ENCODE measurements around the gene ZRANB3.

DNA sequence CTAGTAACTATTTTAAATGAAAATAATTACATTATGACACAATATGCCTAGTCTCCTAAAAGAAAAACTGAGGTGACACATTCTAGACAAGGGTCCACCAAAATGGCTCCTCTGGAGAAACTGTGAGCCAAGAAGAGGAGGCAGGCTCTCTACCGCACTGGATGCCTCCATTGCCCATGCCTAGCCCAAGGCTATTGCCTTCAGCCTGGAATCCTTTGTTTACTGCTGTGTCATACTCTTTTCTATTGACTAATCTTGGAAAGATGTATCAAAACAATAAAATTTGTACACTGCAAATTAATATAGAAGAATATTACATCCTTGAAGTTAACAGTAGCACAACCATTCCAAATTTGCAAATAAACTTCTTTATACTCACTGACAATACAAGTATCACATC lies 311.8 kb downstream of the ZRANB3 start:
- TF ChIP-seq, protein P1, sequence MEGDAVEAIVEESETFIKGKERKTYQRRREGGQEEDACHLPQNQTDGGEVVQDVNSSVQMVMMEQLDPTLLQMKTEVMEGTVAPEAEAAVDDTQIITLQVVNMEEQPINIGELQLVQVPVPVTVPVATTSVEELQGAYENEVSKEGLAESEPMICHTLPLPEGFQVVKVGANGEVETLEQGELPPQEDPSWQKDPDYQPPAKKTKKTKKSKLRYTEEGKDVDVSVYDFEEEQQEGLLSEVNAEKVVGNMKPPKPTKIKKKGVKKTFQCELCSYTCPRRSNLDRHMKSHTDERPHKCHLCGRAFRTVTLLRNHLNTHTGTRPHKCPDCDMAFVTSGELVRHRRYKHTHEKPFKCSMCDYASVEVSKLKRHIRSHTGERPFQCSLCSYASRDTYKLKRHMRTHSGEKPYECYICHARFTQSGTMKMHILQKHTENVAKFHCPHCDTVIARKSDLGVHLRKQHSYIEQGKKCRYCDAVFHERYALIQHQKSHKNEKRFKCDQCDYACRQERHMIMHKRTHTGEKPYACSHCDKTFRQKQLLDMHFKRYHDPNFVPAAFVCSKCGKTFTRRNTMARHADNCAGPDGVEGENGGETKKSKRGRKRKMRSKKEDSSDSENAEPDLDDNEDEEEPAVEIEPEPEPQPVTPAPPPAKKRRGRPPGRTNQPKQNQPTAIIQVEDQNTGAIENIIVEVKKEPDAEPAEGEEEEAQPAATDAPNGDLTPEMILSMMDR (optimal IDR thresholded peaks at IDR 0.05 in 1 of 3, IDR thresholded peaks at IDR 0.05 in 1 of 3, conservative IDR thresholded peaks at IDR 0.05 in 1 of 3; ENCODE audit: extremely low read depth in 1 of 3, insufficient read depth in 2 of 3, low read length in 3 of 3), result no peak
- no peak for TF ChIP-seq EZH2 (IDR thresholded peaks at IDR 0.05; ENCODE audit: low read length)
